Endometrial microvascular endothelial cells (primary cell): ENCODE data around the gene TMEM89. TPM values are rescaled to one million over a fixed set of nuclear protein-coding genes. Genes with fewer than 3 reads are reported as not detected.

Source experiments
- in situ Hi-C: cut with HindIII; loops from 2 replicates; pipeline ENCODE4 v1.10.0; 2017; ENCODE audit warnings: low sequenced_read_pairs, low pct_unique_long_range_greater_than_20kb; ENCODE audit errors: inconsistent ontology term
- total RNA-seq: library from RNA; depleted of rRNA; stranded (reverse); fragments of >200 nt; gene quantifications from one replicate; pipeline ENCODE4 v1.2.3, GENCODE V29; 2015; ENCODE audit errors: inconsistent ontology term

The TMEM89 gene
- total RNA-seq, 1 donor from 2014 or later: not detected

DNA sequence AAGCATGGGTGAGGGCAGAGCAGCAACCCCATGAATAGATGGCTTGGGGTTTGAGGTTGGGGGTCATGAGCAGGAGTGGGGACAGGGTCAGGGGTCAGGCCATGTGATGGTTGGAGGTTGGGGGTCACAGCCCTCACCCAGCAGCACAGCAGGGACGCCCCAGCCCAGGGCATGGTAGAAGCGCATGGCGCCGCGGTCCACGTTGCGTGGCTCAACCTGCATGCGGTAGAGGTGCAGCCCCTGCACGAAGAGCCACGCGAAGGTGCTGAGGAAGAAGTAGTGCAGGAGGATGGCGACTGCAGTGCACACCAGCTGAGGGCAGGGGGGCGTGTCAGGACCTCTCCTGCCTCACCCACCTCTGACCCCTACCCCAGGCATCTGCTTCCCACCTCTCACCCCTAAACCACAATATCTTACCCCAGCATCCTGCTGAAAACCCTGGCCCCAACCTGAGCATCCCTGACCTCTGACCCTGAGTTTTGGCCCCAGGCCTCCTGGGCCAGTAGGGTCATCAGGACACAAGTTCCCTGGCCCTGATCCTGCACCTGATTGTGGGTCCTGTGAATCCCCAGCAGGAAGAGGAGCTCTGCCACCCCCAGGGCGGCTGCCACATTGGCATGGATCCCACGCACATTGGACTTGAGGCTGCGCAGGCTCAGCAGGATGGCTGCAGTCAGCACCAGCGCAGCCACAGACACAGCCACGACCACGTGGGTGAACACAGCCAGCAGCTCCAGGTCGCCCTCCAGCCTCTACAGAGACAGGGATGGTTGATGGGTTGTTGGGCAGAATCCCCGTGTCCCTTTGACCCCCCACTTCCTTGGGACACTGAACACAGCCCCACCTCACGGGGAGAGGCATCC lies 23.6 kb upstream of the TMEM89 start:
- in situ Hi-C loops: no loop called here

DNA sequence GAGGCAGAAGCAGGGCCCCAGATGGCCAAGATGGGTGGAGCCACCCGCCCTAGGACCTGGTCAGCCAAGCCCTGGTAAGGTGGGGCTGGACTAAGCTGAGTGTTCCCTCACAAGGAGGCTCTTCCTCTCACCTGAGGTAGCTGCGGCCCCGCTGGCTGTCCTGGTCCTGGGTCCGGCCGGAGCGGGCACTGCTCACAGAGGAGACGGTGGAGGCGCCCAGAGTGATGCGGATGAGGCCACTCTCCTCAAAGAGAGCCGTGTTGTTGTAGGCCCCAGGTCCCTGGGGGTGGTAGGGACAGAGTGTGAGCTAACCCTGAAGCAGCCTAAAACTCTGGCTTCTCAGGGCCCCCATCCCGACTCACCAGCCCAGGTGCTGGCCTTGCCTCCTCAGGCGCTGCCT lies 21.0 kb upstream of the TMEM89 start:
- in situ Hi-C loops: no loop called here

DNA sequence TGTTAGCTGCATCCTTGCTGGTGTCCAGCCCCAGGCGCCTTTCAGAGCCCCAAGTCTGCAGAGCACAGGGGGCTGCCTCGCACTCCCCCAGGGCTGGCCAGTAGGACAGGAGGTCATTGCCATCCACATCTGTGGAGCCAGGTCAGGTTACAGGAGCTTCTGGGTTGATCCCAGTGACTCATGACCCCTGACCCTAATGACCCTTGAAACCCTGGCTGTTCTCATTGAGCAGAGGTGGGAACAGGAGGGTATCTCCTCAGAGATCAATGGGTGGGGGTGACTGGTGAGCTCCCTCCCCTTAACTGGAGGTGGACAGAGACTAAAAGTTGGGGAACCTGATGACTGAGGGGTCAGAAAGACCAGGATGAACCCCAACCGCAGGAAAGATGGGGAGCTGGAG lies 19.8 kb upstream of the TMEM89 start:
- in situ Hi-C loops: no loop called here

DNA sequence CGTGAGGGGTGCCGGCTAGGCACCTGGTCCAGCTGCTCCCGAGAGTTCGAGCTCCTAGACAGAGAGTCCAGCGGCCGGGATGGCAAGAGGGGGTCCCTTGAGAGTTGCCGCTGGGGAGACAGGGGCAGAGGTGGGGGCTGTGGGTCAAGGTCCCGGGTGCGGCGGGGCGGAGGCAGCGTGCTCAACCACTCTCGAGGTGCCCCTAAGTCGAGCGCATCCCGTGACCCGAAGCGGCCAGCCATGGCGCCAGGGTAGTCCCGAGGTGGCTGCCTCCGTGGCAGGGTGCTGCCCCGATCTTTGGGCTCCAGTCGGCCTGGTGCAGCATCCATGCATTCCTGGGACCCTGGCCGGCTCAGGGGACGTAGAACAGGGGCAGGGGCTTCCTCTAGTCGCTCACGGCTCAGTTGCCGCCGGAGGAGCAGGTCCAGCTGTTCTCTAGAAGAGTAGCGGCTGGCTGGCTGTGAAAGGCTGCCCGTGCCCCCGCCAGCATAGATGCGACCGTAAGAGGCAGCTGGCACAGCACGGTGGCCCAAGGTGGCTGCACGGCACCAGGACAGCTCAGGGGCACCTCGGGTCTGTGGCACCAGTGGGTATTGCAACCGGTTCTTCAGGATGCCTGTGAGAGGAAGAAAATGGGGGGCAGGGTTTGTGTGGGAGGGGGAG lies 18.5 kb upstream of the TMEM89 start:
- in situ Hi-C loops: no loop called here

DNA sequence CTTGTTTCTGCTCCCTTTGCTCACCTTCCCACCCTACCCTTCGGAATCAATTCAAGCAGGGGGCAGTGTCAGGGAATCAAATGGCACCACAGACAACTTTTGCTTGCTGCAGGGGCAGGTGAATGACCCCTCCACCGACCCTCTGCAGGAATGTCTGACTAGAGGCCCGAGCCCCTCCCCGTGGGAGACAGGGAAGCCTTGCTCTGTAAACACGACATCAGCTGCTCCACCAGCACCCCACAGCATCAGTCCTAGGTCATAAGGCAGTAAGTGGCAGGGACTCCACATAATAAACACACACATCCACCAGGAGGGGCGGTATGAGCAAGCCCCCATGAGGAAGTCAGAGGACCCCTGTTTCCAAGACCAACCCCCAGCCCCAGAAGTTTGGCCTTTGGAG lies 15.7 kb upstream of the TMEM89 start:
- in situ Hi-C loops: no loop called here

DNA sequence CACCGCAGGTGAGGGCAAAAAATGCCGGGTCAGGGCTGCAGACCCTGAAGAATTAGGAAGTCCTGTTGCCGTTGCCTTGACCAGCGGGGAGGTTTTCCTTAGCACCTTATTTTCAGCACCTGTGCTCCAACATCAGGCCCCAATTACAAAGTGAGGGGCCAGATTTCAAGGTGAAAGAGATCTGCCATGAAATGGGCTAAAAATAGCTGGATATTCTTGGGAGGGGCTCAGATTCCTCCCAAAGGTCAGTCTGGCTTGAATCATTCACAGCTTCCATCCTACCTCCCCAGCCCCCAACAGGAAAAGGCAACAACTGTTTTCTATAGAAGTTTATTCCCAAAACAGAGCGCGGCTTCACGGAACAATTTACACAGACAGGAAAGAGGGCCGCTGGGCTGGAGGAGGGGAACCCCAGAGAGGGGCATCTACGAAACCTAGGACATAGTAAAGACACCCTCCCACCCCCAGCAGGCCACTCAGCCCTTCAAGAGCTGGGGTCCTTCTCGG lies 14.6 kb upstream of the TMEM89 start:
- in situ Hi-C loops: no loop called here

DNA sequence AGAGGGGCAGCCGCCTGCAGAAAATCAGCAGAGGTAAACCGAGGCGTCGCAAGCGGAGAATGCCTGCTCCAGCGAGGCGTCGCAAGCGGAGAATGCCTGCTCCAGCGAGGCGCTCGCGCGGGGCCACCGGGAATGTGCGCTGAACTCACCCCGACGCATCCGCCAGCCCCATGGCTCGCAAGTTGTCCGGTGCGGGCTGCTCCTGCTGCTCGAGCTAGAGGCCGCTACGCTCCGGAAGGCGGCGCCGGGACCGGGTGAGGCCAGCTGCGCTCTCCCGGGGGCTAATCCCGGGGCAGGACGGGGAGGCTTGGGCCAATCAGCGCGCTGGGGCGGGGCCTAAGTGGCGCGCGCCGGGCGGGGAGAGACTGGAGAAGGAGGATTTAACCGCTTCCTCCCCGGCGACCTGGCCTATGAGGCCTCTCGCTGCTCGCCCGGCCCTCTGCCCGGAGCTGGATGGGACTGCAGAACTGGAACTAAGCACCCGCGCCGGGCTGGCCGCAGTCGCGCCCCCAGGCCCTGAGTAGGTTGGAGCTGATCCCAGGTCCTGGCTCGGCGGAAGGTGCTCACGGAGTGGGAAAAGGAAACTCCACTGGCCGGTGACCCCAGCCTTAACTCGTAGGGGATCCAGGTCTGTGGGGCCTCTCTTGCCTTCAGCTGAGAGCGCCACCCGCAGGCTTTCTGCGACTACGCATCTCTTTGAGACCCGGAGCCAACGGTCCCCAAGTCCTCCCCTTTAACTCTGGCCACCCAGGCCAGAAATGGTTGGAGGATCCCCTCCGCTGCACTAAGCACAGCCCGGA lies 13.9 kb upstream of the TMEM89 start, which contains the start of gene SLC26A6:
Gene SLC26A6 (minus strand): TSS at position 240 of the 800 bp plus-strand sequence. CDS start 68 bp downstream, at position 172.
- in situ Hi-C loops: no loop called here

DNA sequence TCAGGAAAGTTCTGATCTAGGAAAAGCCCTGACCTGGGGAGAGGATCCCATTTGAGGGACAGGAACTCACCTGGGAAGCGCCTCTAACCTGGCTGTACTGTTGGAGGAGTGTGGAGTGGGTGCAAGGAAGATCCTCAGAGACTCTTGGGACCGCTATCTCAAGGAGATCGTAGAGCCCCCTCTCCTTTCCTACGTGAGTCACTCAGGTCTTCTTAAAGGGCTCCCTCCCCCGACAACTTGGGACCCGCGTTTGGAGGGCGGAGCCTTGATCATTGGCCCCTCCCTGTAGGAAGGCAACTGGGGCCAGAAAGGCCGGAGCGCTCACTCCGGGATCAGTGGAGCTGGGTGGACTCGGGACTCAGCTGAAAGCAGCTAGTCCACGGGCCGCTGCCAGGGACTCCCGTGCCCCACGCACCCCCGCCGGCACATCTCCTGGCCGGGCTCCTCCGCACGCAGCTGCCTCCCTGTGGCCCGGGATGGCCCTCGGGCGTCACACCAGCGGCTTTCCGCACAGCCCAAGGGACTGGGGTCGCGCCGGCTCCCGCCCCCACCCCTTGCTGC lies 13.2 kb upstream of the TMEM89 start:
- in situ Hi-C loops: no loop called here

DNA sequence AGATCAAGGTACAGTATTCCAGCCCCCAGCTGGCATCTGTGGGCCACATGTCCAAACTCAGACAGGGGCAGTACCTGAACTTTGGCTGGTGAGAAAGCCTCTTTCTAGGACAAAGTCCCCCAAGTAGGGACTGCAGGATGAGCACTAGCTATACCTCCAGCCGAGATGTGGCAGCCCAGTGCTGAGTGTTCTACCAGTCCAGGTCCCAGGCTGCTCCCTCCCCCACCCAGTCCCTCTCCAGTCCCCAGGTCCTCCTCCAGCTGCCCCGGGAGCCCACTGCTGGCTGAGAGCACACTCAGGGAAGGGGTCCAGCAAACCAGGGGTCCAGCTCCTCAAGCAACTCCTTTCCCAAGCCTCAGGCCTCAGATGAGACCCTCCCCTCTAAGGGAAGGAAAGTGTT lies 12.2 kb upstream of the TMEM89 start:
- in situ Hi-C loops: no loop called here

DNA sequence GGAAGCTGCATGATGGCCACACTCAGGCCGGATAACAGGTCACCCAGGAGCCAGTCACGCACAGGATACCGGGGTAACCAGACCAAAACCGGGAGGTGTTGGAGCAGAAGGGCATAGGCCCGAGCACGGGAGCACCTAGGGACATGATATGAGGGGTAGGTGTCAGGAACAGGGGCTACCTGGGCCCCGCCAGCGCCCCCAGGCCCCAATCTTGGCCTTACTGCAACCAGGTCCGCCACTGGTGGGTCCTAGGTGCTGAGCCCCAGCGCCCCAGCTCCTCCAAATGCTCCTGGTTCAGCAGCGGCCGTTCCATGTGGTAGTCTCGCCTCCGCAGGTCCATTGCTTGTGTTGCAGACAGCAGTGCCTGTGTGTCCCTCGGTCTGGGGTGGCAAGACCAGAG lies 11.7 kb upstream of the TMEM89 start:
- in situ Hi-C loops: no loop called here

DNA sequence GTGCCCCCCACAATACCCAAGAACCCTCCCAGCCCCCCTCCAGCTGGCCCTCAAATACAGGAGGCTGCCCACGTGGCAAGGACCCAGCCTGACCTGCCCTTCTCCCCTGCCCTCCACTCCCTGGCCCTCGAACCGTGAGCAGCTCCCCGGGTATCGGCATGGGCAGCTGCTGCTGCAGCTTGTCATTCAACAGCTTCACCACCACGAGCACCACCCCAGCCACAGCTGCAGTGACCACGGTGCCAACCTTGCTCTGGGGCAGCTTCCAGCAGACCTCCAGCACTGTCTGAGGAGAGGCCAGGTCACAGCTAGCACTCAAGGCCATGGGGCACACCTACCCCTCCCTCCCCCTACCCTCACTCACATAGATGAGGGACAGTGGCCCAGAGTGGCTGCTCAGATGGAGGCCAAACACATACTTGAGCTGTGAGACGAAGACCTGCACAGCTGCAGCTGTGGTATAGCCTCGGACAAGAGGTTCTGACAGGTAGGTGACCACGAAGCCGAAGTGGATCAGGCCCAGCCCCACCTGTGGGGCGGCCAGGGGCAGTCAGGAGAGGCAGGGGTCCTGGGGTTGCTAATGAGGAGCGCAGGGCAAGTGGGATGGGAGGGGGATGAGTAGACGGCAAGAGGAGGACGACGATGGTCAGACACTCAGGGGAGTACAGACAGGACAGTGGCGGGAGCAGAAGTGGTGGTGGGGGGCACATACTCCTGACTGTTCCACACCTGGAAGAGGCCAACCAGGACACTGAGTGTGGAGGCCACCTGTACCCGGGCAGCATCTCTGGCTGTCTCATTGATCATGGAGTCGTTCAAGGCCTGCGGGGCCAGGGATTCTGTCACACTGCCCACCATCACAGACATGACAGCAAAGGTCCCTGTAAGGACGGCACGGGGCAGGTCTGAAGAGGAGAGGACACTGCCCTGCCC lies 10.2 kb upstream of the TMEM89 start:
- in situ Hi-C loops: no loop called here

DNA sequence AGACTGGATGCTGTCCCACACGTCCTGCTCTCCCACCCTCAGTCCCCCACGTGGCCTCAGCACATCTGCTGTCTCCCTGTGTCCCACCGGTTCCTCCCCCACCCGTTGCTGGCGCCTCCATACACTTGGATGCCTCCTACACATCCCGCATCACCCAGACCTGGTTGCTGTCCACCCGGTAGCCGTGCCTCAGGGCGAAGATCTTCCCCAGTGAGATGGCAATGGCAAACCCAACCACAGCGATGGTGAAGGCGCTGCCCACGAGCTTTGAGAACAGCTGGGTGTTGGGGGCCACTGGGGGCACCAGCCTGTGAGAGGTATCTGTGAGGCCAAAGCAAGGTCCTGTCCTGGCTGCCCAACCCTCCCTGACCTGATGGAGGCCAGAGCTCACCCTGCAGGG lies 9.3 kb upstream of the TMEM89 start:
- in situ Hi-C loops: no loop called here

DNA sequence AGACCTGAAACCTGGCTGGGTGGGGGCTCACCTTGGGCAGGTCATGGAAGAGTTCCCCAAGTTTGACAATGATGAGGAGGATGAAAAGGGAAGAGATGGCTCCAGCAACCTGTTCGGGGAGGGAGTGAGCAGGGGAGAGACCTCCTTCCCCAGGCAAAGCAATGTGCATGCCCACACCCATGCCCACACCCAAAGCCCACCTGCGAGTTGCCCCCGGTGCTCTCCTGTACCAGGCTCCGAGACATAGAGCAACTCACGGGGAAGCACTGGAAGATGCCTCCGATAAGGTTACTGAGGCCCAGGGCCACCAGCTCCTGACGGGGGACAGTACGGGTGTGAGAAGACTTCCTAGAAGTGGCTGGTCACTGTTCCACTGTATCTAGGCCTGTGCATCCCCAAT lies 8.8 kb upstream of the TMEM89 start:
- in situ Hi-C loops: no loop called here

DNA sequence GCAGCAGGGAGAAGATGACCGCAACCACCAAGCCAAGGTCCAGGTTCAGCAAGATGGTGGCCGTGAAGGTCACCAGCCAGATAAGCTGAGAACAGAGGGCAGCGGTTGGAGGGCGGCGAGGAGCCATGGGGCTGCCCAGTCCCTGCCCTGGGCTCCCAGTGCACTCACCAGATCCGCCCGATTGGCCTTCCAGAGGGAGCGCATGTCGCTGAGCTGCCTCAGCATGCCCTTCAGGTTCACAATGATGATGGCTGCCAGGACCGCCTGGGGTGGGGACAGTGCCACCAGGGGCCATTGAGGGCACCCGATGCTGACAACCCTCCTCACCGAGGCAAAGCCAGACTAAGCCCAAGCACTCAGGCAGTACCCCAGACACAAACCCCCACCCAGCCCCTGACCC lies 8.3 kb upstream of the TMEM89 start:
- in situ Hi-C loops: no loop called here

DNA sequence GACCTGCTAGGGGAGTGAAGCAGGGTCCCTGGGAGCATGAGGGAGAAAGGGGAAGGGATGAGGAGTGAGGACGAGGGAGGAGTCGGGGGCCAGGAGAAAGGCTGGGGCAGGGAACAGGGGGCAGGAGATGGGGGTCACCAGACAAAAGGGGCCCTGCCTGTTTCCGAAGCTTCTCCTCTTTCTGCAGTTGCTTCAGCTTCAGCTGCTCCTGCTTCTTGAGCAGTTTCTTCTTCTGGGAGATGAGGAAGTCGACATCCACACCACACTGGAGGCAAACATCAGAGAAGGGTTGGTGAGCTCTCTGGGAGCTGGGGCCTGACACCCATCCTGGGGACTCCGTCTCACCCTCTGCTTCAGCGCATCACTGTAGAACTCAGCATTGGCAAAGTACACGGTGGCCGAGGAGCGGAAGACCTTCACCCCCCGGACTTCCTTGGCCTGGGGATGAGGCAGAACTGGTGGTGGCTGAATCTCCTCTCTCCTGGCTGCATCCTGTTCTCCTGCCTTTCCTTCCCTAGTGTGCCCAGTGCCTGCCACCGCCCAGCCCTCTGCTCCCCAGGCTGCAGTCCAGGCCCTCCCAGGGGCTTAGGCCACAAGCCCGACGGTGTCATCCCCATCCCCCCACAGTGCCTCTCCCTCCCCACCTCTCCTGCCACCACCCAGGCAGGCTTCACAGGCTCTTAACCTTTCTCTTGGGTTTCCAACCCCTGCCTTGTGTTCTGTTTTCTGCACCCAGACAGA lies 6.9 kb upstream of the TMEM89 start:
- in situ Hi-C loops: no loop called here

DNA sequence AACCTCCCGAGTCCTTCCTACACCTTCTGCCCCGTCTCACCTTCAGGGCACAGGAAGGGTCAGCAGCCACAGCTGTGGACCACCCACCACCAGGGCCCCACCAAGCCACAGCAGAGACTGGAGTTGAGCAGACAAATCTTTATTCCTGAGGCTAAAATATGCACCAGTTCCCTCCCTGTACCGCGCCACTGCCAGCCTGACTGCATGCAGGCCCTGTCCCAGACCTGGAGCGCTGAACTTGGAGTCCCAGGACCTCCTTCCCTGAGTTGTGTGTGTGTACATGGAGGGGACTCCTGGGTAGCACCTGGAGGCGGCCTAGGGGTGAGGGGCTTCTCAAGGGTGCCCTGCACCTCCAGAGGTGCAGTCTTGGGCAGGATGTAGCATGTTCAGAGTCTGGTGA lies 4.0 kb upstream of the TMEM89 start:
- in situ Hi-C loops: no loop called here

DNA sequence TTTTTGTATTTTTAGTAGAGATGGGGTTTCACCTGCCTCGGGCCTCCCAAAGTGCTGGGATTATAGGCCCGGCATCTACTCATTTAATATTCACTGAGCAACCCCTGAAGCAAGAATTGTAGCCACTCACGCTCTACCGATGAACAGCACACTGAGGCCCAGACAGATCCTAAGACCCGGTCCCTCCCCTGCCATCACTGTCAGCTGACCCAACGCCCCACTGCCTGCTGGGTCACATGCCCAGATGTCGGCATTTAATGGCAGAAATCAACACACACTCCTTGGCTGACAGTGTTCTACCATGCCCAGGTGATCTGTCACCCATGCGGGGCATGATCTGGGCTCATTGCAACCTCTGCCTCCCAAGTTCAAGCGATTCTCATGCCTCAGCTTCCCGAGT lies 3.2 kb upstream of the TMEM89 start:
- in situ Hi-C loops: no loop called here
